K562 (cell line): ENCODE results near the gene KCP. TPM values are rescaled to one million over a fixed set of nuclear protein-coding genes. Genes with fewer than 3 reads are reported as not detected.

Source experiments
- EP300 ChIP-seq: IDR thresholded peaks from 2 replicates; pipeline ENCODE4 v1.6.1; 2012; ENCODE audit warnings: low read length, improper control_type of control experiment
- HNRNPL ChIP-seq: fragments of 200-400 bp; formaldehyde crosslinking; IDR thresholded peaks from 2 replicates; pipeline ENCODE4 v1.6.1; 2017; ENCODE audit warnings: low read depth, mild to moderate bottlenecking, low read length
- KLF16 ChIP-seq: IDR thresholded peaks from 2 replicates; pipeline ENCODE4 v1.6.1; 2016; ENCODE audit warnings: antibody characterized with exemption
- MECOM ChIP-seq: fragments of 250-450 bp; sonication (Bioruptor Pico); IDR thresholded peaks from 2 replicates; pipeline ENCODE4 v1.8.0; 2022; ENCODE audit warnings: inconsistent platforms
- PHF8 ChIP-seq: fragments of 200-600 bp; sonication (generic); IDR thresholded peaks from 2 replicates; pipeline ENCODE4 v1.6.1; 2012; ENCODE audit warnings: mixed run types, mild to moderate bottlenecking, inconsistent platforms, low read length, moderate library complexity, borderline replicate concordance
- POLR2AphosphoS2 ChIP-seq: IDR thresholded peaks from 2 replicates; pipeline ENCODE4 v1.6.1; 2012; ENCODE audit warnings: low read length, improper control_type of control experiment
- TAF1 ChIP-seq: IDR thresholded peaks from 2 replicates; pipeline ENCODE4 v1.6.1; 2011; ENCODE audit warnings: mild to moderate bottlenecking, low read length, moderate library complexity; ENCODE audit not compliant: insufficient read depth, control insufficient read depth, severe bottlenecking; ENCODE audit errors: extremely low read depth
- ZNF280A ChIP-seq: fragments of 450-650 bp; IDR thresholded peaks from 2 replicates; pipeline ENCODE4 v1.6.1; 2018; ENCODE audit warnings: mild to moderate bottlenecking, low read depth; ENCODE audit not compliant: partially characterized antibody
- ZNF318 ChIP-seq, 2 experiments: fragments of 450-650 bp; IDR thresholded peaks; 2 replicates each; pipeline ENCODE4 v1.6.1; 2016; ENCODE audit warnings: mild to moderate bottlenecking in 2 of 2, borderline replicate concordance in 1 of 2, low read depth in 1 of 2, moderate library complexity in 1 of 2
- polyA plus RNA-seq, 8 experiments: library from polyadenylated mRNA; depleted of rRNA in 4 of 8; stranded (reverse) in 5 of 8; unstranded in 3 of 8; fragments of >200 nt; fragmentation: Nextera tagmentation in 2 of 8; fragmentation: Illumina TruSeq in 1 of 8; extraction: Ambion mirVana in 2 of 8; extraction: Trizol in 1 of 8; gene quantifications; 2 replicates each; pipeline versions ENCODE4 v1.2.1 to v1.2.3, GENCODE V29; 2011 to 2014; ENCODE audit warnings: inconsistent platforms in 1 of 8, missing spikeins in 1 of 8
- total RNA-seq, 7 experiments: library from RNA; depleted of rRNA in 6 of 7; stranded (reverse); fragments of >200 nt in 6 of 7; fragmentation: Illumina TruSeq in 2 of 7; extraction: Trizol in 2 of 7; gene quantifications; 2 replicates each; pipeline versions ENCODE4 v1.2.1 to v1.2.3, GENCODE V29; 2011 to 2021; ENCODE audit warnings: low replicate concordance in 1 of 7
- TF ChIP-seq, protein P1 (sequence below), 2 experiments: fragments of 150-350 bp in 1 of 2; IDR thresholded peaks; 2 replicates each; pipeline ENCODE4 v1.6.1; 2012 to 2016; ENCODE audit warnings: low read depth in 2 of 2, low read length in 2 of 2, mild to moderate bottlenecking in 1 of 2, moderate library complexity in 1 of 2

KCP gene
- total and polyA plus RNA-seq, 9 of the 15 experiments (the other 6 are each of a cell fraction or from before 2014, with no cell fraction given), result 0.06 to 0.17 (median 0.12) TPM; not detected in 3

GRCh38 chr7:128902761-128903585 is 7.5 kb downstream of the KCP start (continued):
- TF ChIP-seq ZNF318 (IDR thresholded peaks at IDR 0.05; ENCODE audit: borderline replicate concordance in 1 of 2, low read depth in 1 of 2) (no peak), POLR2AphosphoS2 (no peak), HNRNPL (no peak), KLF16 (no peak), TAF1 (no peak), ZNF280A (no peak), EP300 (peak; percentile 59), MECOM (no peak), PHF8 (no peak)
- TF ChIP-seq, protein P1, sequence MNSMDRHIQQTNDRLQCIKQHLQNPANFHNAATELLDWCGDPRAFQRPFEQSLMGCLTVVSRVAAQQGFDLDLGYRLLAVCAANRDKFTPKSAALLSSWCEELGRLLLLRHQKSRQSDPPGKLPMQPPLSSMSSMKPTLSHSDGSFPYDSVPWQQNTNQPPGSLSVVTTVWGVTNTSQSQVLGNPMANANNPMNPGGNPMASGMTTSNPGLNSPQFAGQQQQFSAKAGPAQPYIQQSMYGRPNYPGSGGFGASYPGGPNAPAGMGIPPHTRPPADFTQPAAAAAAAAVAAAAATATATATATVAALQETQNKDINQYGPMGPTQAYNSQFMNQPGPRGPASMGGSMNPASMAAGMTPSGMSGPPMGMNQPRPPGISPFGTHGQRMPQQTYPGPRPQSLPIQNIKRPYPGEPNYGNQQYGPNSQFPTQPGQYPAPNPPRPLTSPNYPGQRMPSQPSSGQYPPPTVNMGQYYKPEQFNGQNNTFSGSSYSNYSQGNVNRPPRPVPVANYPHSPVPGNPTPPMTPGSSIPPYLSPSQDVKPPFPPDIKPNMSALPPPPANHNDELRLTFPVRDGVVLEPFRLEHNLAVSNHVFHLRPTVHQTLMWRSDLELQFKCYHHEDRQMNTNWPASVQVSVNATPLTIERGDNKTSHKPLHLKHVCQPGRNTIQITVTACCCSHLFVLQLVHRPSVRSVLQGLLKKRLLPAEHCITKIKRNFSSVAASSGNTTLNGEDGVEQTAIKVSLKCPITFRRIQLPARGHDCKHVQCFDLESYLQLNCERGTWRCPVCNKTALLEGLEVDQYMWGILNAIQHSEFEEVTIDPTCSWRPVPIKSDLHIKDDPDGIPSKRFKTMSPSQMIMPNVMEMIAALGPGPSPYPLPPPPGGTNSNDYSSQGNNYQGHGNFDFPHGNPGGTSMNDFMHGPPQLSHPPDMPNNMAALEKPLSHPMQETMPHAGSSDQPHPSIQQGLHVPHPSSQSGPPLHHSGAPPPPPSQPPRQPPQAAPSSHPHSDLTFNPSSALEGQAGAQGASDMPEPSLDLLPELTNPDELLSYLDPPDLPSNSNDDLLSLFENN (IDR thresholded peaks at IDR 0.05; ENCODE audit: low read depth in 2 of 2, low read length in 2 of 2), result no peak
